Neural progenitor cell (in vitro differentiated cells): ENCODE results near the gene NCOA4.

ENCODE experiments used
- EZH2 ChIP-seq: fragments of 200-600 bp; sonication (generic); IDR thresholded peaks from 2 replicates; pipeline ENCODE4 v1.6.1; 2017; ENCODE audit warnings: antibody characterized with exemption, mild to moderate bottlenecking, moderate library complexity
- TF ChIP-seq, protein P1 (sequence below): fragments of 200-600 bp; sonication (generic); IDR thresholded peaks from 2 replicates; pipeline ENCODE4 v1.5.1; 2017; ENCODE audit warnings: antibody characterized with exemption, mild to moderate bottlenecking

DNA sequence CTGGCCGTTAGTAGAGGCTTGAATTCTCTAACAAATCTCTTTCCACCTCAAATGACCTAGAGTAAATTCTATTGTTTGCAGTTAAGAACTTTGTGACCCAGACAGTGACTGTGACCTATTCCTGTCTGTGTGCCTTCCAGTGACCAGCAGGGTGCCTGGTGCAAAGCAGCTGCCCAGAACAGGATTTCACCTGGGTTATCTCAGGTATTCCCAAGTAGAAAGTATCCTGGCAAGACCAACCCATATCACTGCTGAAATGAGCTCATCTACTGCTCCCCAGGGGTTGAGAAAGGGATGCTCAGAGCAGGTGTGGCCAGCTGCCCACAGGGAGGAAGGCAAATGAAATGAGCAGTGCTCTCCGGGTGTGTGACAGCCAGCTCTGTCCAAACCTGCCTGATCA, 17.7 kb upstream of the NCOA4 start:
- TF ChIP-seq, protein P1, sequence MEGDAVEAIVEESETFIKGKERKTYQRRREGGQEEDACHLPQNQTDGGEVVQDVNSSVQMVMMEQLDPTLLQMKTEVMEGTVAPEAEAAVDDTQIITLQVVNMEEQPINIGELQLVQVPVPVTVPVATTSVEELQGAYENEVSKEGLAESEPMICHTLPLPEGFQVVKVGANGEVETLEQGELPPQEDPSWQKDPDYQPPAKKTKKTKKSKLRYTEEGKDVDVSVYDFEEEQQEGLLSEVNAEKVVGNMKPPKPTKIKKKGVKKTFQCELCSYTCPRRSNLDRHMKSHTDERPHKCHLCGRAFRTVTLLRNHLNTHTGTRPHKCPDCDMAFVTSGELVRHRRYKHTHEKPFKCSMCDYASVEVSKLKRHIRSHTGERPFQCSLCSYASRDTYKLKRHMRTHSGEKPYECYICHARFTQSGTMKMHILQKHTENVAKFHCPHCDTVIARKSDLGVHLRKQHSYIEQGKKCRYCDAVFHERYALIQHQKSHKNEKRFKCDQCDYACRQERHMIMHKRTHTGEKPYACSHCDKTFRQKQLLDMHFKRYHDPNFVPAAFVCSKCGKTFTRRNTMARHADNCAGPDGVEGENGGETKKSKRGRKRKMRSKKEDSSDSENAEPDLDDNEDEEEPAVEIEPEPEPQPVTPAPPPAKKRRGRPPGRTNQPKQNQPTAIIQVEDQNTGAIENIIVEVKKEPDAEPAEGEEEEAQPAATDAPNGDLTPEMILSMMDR: no peak
- no peak for TF ChIP-seq EZH2
